CD4-positive, alpha-beta T cell (primary cell): ENCODE results near the gene ZBED2. TPM values are rescaled to one million over a fixed set of nuclear protein-coding genes. Genes with fewer than 3 reads are reported as not detected.

ENCODE experiments used
- ATAC-seq: fragments of 200-7000 bp; cut with Tn5 transposase; one replicate; pipeline ENCODE4 v1.10.0; 2022; ENCODE audit warnings: mild to moderate bottlenecking; ENCODE audit not compliant: poor library complexity
- CTCF ChIA-PET: fragments of 350-600 bp; sonication (Branson Sonifier 250); formaldehyde crosslinking; loops from one replicate; lab custom pipeline; 2021; ENCODE audit warnings: antibody characterized with exemption, inconsistent platforms; lab: Charles Lee
- POLR2A ChIA-PET: fragments of 350-600 bp; sonication (Branson Sonifier 250); formaldehyde crosslinking; loops from one replicate; lab custom pipeline; 2021; ENCODE audit warnings: antibody characterized with exemption, inconsistent platforms; lab: Charles Lee
- DNase-seq, 14 experiments: peaks; one replicate each; pipeline ENCODE4 v3.0.0-alpha.2; 2013 to 2020; ENCODE audit warnings: mixed read lengths in 2 of 14
- H3K27ac ChIP-seq, 2 donors: one replicate each; pipeline versions ENCODE4 v1.5.1 to v1.7.0; 2013; ENCODE audit warnings: low read length in 2 of 2, low read depth in 1 of 2, mild to moderate bottlenecking in 1 of 2
- H3K27me3 ChIP-seq, 2 experiments: 1 replicate in 1 of 2; 2 replicates in 1 of 2; pipeline versions ENCODE4 v1.6.1 to v1.7.0; 2013; ENCODE audit warnings: low read length in 2 of 2, control low read depth in 1 of 2, mild to moderate bottlenecking in 1 of 2, moderate library complexity in 1 of 2; ENCODE audit not compliant: insufficient read depth in 2 of 2, control insufficient read depth in 1 of 2
- H3K36me3 ChIP-seq: one replicate; pipeline ENCODE4 v1.6.1; 2013; ENCODE audit warnings: low read length, control low read depth; ENCODE audit not compliant: insufficient read depth
- H3K4me1 ChIP-seq: one replicate; pipeline ENCODE4 v1.6.1; 2013; ENCODE audit warnings: low read length, control low read depth; ENCODE audit not compliant: insufficient read depth
- H3K4me3 ChIP-seq: one replicate; pipeline ENCODE4 v1.5.1; 2013; ENCODE audit warnings: mild to moderate bottlenecking, low read length, moderate library complexity
- H3K9me3 ChIP-seq, 2 experiments: 1 replicate in 1 of 2; 2 replicates in 1 of 2; pipeline versions ENCODE4 v1.6.1 to v1.7.0; 2013; ENCODE audit warnings: low read length in 2 of 2, mild to moderate bottlenecking in 2 of 2, control low read depth in 1 of 2, moderate library complexity in 1 of 2; ENCODE audit not compliant: control insufficient read depth in 1 of 2, insufficient read depth in 1 of 2
- H3K27ac Mint-ChIP-seq: one replicate; pipeline ENCODE4 v1.8.0; 2020; ENCODE audit warnings: mixed read lengths
- H3K27me3 Mint-ChIP-seq: one replicate; pipeline ENCODE4 v1.8.0; 2021; ENCODE audit warnings: mixed read lengths
- H3K36me3 Mint-ChIP-seq: one replicate; pipeline ENCODE4 v1.8.0; 2021; ENCODE audit warnings: low read depth, mixed read lengths
- H3K4me1 Mint-ChIP-seq: one replicate; pipeline ENCODE4 v1.8.0; 2021; ENCODE audit warnings: low read depth, mixed read lengths
- H3K4me3 Mint-ChIP-seq: one replicate; pipeline ENCODE4 v1.8.0; 2020; ENCODE audit warnings: mild to moderate bottlenecking, mixed read lengths
- H3K9me3 Mint-ChIP-seq: one replicate; pipeline ENCODE4 v1.8.0; 2020; ENCODE audit warnings: mixed read lengths
- CTCF ChIP-seq: fragments of 200-600 bp; IDR thresholded peaks from one replicate; pipeline ENCODE4 v1.8.0; 2022; ENCODE audit warnings: antibody characterized with exemption, mild to moderate bottlenecking
- intact Hi-C, 2 experiments: fragments of 100-400 bp; cut with DNase I in 1 of 2; cut with micrococcal nuclease in 1 of 2; formaldehyde crosslinking; loops; one replicate each; pipeline versions ENCODE4 v1.15.1 to v1.9.0; 2023 to 2025; cut with DNase I, micrococcal nuclease
- total RNA-seq, 174 experiments: library from RNA in 2 of 174; stranded (reverse) in 2 of 174; gene quantifications; one replicate each; pipeline ENCODE4 v1.2.3 and lab custom pipeline; 2021 to 2026

The ZBED2 gene
- total RNA-seq, 2 experiments from 2014 or later: 0.11 TPM; not detected in 1

- DNase-seq (peak in 5 of 14 experiments; percentile 18 to 55 (median 44)), ATAC-seq (peak; percentile 54)
- ChIA-PET POLR2A (no interaction called here), CTCF (no interaction called here)
- Histone ChIP-seq H3K9me3 (no peaks in the 10 kb centered on the region), H3K4me1 (peaks cover 17% of the 10 kb centered on the region), H3K27me3 (no peaks in the 10 kb centered on the region), H3K27ac (no peak overlapping the region), H3K36me3 (peaks cover 55% of the 10 kb centered on the region), H3K4me3 (no peak overlapping the region)
- H3K4me1 Mint-ChIP-seq: peaks cover 25% of the 10 kb centered on the region
- peaks cover 88% of the 10 kb centered on the region for H3K36me3 Mint-ChIP-seq
- TF ChIP-seq CTCF: peak; percentile 35
- no peaks in the 10 kb centered on the region for H3K9me3 Mint-ChIP-seq
- intact Hi-C loops: loop anchor here in 1 of 2 experiments (5.0 kb wide), 1 partner anchor 866 kb away; no protein-coding TSS in a partner anchor
- no peak overlapping the region for H3K4me3 Mint-ChIP-seq
- no peaks in the 10 kb centered on the region for H3K27me3 Mint-ChIP-seq
- no peak overlapping the region for H3K27ac Mint-ChIP-seq
Measured at GRCh38 chr3:111621535-111621934, 26.4 kb upstream of the ZBED2 start.

GRCh38 chr3:111619833-111620232 is 24.7 kb upstream of the ZBED2 start:
- Mint-ChIP-seq H3K27me3 (no peaks in the 10 kb centered on the region), H3K27ac (no peak overlapping the region), H3K9me3 (no peaks in the 10 kb centered on the region), H3K4me1 (peaks cover 42% of the 10 kb centered on the region), H3K36me3 (peaks cover 86% of the 10 kb centered on the region), H3K4me3 (no peak overlapping the region)
- ChIA-PET CTCF (no interaction called here), POLR2A (no interaction called here)
- H3K36me3 ChIP-seq: peaks cover 47% of the 10 kb centered on the region
- no peak overlapping the region for H3K4me3 ChIP-seq
- peaks cover 29% of the 10 kb centered on the region for H3K4me1 ChIP-seq
- TF ChIP-seq CTCF: no peak
- H3K27ac ChIP-seq: no peak overlapping the region
- DNase-seq (no peak), ATAC-seq (no peak)
- no peaks in the 10 kb centered on the region for H3K9me3 ChIP-seq
- intact Hi-C loops: loop anchor here in 1 of 2 experiments (5.0 kb wide), 1 partner anchor 867 kb away; no protein-coding TSS in a partner anchor
- no peaks in the 10 kb centered on the region for H3K27me3 ChIP-seq

GRCh38 chr3:111618945-111619344 is 23.8 kb upstream of the ZBED2 start:
- no peaks in the 10 kb centered on the region for H3K9me3 Mint-ChIP-seq
- Histone ChIP-seq H3K27me3 (no peaks in the 10 kb centered on the region), H3K36me3 (peaks cover 40% of the 10 kb centered on the region), H3K4me1 (peaks cover 29% of the 10 kb centered on the region), H3K27ac (no peak overlapping the region), H3K4me3 (no peak overlapping the region), H3K9me3 (no peaks in the 10 kb centered on the region)
- H3K4me1 Mint-ChIP-seq: peaks cover 45% of the 10 kb centered on the region
- TF ChIP-seq CTCF: no peak
- ChIA-PET POLR2A (interaction anchor here (0.6 to 1.1 kb wide), 2 partner anchors 9 to 162 kb away, joined by 3 read pairs; no protein-coding TSS in a partner anchor), CTCF (interaction anchor here (1.2 kb wide), 1 partner anchor 41 kb away, joined by 4 read pairs; no protein-coding TSS in a partner anchor)
- H3K4me3 Mint-ChIP-seq: no peak overlapping the region
- ATAC-seq (no peak), DNase-seq (no peak)
- peak overlapping the region; percentile 86 for H3K27ac Mint-ChIP-seq
- peaks cover 86% of the 10 kb centered on the region for H3K36me3 Mint-ChIP-seq
- H3K27me3 Mint-ChIP-seq: no peaks in the 10 kb centered on the region
- intact Hi-C loops: no loop called here
